Naive thymus-derived CD8-positive, alpha-beta T cell (primary cell): ENCODE measurements around the gene EARS2. TPM values are rescaled to one million over a fixed set of nuclear protein-coding genes. Genes with fewer than 3 reads are reported as not detected.
A peak's percentile ranks its signal among the peaks of the same experiment; 100 is the strongest.
"Not testable (repeated sequence)": the region's sequence is repeated elsewhere in the genome, so short reads cannot be mapped to it uniquely, and the experiment has no call there.

Experiments used
- ATAC-seq, 2 donors: fragments of 150-1000 bp; cut with Tn5 transposase in 1 of 2; sonication (Bioruptor Pico), chemical (Tn5 transposase) in 1 of 2; 1 replicate in 1 of 2; 2 replicates in 1 of 2; pipeline ENCODE4 v1.10.0; 2021; ENCODE audit warnings: mild to moderate bottlenecking in 2 of 2, moderate library complexity in 2 of 2
- POLR2A ChIA-PET: fragments of 350-600 bp; sonication (Branson Sonifier 250); formaldehyde crosslinking; loops from one replicate; lab custom pipeline; 2021; ENCODE audit warnings: antibody characterized with exemption; lab: Charles Lee
- DNase-seq, 10 donors: peaks; one replicate each; pipeline versions ENCODE4 v3.0.0 to v3.0.0-alpha.2; 2020 to 2022
- H3K27ac Mint-ChIP-seq, 10 donors: one replicate each; pipeline ENCODE4 v1.8.0; 2020 to 2022; ENCODE audit warnings: mild to moderate bottlenecking in 10 of 10, mixed read lengths in 10 of 10, moderate library complexity in 4 of 10, inconsistent platforms in 1 of 10
- H3K27me3 Mint-ChIP-seq, 5 donors: one replicate each; pipeline ENCODE4 v1.8.0; 2021 to 2022; ENCODE audit warnings: mixed read lengths in 5 of 5
- H3K36me3 Mint-ChIP-seq, 3 donors: one replicate each; pipeline ENCODE4 v1.8.0; 2020 to 2022; ENCODE audit warnings: mixed read lengths in 3 of 3, mild to moderate bottlenecking in 2 of 3, inconsistent platforms in 1 of 3
- H3K4me1 Mint-ChIP-seq, 4 donors: one replicate each; pipeline ENCODE4 v1.8.0; 2021 to 2022; ENCODE audit warnings: mixed read lengths in 4 of 4
- H3K4me3 Mint-ChIP-seq, 10 donors: one replicate each; pipeline ENCODE4 v1.8.0; 2020 to 2022; ENCODE audit warnings: mild to moderate bottlenecking in 10 of 10, mixed read lengths in 10 of 10, moderate library complexity in 6 of 10, inconsistent platforms in 1 of 10
- H3K9me3 Mint-ChIP-seq, 9 donors: one replicate each; pipeline ENCODE4 v1.8.0; 2020 to 2022; ENCODE audit warnings: mixed read lengths in 9 of 9, mild to moderate bottlenecking in 3 of 9, inconsistent platforms in 1 of 9, moderate library complexity in 1 of 9
- polyA plus RNA-seq, 3 donors: library from polyadenylated mRNA; unstranded; fragments of 300-500 nt; fragmentation: Illumina TruSeq; gene quantifications; one replicate each; pipeline ENCODE4 v1.2.3, GENCODE V29; 2021
- total RNA-seq, 8 experiments: library from RNA in 2 of 8; stranded (reverse) in 2 of 8; gene quantifications; one replicate each; pipeline ENCODE4 v1.2.3 and lab custom pipeline; 2021 to 2026

The EARS2 gene
- total and polyA plus RNA-seq, 5 experiments from 2014 or later, result 14.1 to 19.9 (median 18.1) TPM

DNA sequence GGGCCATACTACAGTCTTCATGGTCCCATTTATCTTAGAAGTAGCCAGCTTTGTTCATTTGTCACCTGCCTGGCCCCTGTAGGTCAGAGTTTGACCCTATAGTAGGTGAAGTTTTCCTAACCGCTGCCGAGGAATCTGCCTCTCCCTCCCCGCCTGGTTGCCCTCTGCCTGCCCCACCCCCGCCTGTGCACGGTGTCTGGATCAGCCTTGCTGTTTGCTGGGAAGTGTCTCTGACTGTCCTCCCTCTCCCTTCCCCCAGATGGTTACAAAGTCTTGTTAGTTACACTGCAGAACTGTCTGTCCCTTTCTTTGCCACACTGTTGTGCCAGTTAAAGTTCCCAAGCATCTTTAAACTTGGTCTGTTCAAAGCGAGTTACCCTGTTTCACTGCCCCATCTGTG lies 6.0 kb upstream of the EARS2 start:
- Mint-ChIP-seq H3K9me3 (no peaks in the 10 kb centered on the region), H3K36me3 (peaks cover 0 to 85% (median 19%) of the 10 kb centered on the region in 3 donors), H3K4me3 (peak overlapping the region in 1 of 10 donors; percentile 10), H3K27ac (peak overlapping the region in 1 of 10 donors; percentile 84), H3K27me3 (no peaks in the 10 kb centered on the region), H3K4me1 (peaks cover 14 to 28% (median 24%) of the 10 kb centered on the region in 4 donors)
- POLR2A ChIA-PET, result no interaction called here
- DNase-seq (no peak), ATAC-seq (no peak)

DNA sequence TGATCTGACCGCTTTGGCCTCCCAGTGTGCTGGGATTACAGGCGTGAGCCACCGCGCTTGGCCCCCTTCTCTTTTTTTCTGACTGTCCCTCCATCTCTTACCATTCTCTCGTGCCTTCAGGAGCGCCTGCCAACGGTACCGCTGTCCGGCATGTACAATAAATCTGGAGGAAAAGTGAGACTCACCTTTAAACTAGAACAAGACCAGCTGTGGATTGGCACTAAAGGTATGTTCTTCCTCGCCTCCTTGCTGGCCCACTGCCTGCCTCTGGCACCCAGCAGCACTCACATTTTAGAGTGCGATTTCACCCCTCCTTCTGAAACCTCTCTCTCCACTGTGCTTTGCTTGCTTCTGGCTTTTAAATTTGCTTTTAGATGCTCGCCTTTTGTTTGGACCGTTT lies 5.4 kb upstream of the EARS2 start:
- POLR2A ChIA-PET, result no interaction called here
- Mint-ChIP-seq H3K27me3 (no peaks in the 10 kb centered on the region), H3K9me3 (no peaks in the 10 kb centered on the region), H3K36me3 (peaks cover 0 to 78% (median 19%) of the 10 kb centered on the region in 3 donors), H3K27ac (no peak overlapping the region), H3K4me1 (peaks cover 14 to 30% (median 24%) of the 10 kb centered on the region in 4 donors), H3K4me3 (peak overlapping the region in 1 of 10 donors; percentile 14)
- DNase-seq (no peak), ATAC-seq (no peak)

DNA sequence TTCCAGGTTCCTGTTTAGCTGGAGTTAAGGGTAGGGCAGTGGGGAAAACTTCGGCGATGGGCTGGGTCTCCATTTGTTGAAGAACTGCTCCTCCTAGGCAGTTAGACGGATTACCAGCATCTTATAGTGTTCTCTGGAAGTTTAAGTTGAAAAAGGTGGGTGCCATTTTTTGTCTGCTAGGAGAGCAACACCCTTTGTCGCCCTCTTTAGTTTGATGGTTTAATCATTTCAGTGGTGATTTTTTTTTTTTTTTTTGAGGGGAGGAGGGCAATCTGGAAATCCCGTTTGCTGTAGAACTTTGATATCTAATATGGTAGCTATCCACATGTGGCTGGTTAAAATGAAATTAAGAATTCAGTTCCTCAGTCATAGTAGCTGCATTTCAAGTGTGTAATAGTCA lies 4.4 kb upstream of the EARS2 start:
- DNase-seq, result no peak
- no peaks in the 10 kb centered on the region for H3K27me3 Mint-ChIP-seq
- no peak for ATAC-seq
- H3K27ac Mint-ChIP-seq, result no peak overlapping the region
- peaks cover 18 to 37% (median 31%) of the 10 kb centered on the region in 4 donors for H3K4me1 Mint-ChIP-seq
- no peaks in the 10 kb centered on the region for H3K9me3 Mint-ChIP-seq
- POLR2A ChIA-PET, result no interaction called here
- peaks cover 0 to 69% (median 19%) of the 10 kb centered on the region in 3 donors for H3K36me3 Mint-ChIP-seq
- H3K4me3 Mint-ChIP-seq, result no peak overlapping the region

DNA sequence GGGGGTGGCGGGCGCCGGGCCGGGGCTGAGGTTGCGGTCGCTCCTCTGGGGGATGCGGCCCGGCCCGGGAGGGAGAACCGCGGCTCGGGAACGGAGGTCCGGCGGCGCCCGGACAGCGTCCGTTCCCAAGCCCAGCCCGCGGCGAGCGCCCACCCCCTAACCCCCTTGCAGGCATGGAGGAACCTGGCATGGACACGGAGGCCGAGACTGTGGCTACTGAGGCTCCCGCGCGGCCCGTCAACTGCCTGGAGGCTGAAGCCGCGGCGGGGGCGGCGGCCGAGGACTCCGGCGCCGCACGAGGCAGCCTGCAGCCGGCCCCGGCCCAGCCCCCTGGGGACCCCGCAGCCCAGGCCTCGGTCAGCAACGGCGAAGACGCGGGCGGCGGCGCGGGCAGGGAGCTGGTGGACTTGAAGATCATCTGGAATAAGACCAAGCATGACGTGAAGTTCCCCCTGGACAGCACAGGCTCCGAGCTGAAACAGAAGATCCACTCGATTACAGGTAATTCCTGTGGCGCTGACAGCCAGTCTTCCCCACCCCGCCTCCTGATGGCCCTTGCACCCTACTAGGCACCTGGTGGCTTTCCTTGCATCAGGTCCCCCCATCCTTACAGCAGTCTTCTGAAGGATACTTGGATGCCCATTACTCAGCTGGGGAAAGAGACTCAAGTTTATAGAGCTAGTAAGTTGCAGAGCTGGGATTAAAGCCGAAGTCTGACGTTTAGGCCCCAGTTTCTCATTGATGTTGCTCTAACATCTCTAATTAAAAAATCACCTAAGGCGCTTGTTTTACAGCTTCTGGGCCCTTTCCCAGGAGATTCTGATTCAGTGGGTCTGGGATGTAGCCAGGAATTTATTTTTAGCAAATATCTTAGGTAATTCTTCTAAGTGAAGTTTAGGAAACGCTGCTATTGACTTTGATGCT lies 891 bp upstream of the EARS2 start:
- peak in 2 of 10 donors; percentile 2 to 3 for DNase-seq
- Mint-ChIP-seq H3K4me3 (peak overlapping the region; percentile 88 to 96 (median 93)), H3K9me3 (no peaks in the 10 kb centered on the region), H3K27me3 (no peaks in the 10 kb centered on the region), H3K4me1 (peaks cover 14 to 48% (median 36%) of the 10 kb centered on the region in 4 donors), H3K36me3 (peaks cover 0 to 44% (median 5%) of the 10 kb centered on the region in 3 donors), H3K27ac (peak overlapping the region; percentile 37 to 97 (median 96))
- POLR2A ChIA-PET, result interaction anchor here (0.6 to 1.3 kb wide), 7 partner anchors 34 to 100 kb away, joined by 3 to 8 read pairs (median 3); partner anchors contain the start of gene GGA2
- peak; percentile 15 to 23 for ATAC-seq

DNA sequence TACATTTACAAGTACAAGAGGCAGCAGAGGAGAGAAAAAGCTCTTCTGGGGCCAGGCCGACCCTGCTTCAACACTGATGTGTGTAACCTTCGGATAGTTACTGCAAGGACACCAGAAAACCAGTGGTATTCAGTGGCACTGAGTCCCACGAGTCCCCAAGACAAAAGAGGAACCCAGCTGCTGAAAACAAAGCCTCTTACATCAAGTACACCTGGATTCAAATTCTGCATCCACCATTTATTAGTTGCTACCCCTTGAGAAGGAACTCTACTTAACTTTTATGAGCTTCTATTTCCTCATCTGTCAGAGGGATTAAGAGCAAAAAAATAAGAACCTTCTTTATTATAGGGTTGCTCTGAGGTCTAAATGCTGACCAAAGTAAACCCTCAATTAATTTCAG lies 2.6 kb downstream of the EARS2 start:
- Mint-ChIP-seq H3K27me3 (no peaks in the 10 kb centered on the region), H3K4me3 (no peak overlapping the region), H3K27ac (peak overlapping the region in 2 of 10 donors; percentile 67 to 69), H3K9me3 (no peaks in the 10 kb centered on the region), H3K36me3 (peaks cover 0 to 43% (median 13%) of the 10 kb centered on the region in 3 donors), H3K4me1 (peaks cover 9 to 33% (median 25%) of the 10 kb centered on the region in 4 donors)
- POLR2A ChIA-PET, result no interaction called here
- DNase-seq (no peak), ATAC-seq (no peak)

DNA sequence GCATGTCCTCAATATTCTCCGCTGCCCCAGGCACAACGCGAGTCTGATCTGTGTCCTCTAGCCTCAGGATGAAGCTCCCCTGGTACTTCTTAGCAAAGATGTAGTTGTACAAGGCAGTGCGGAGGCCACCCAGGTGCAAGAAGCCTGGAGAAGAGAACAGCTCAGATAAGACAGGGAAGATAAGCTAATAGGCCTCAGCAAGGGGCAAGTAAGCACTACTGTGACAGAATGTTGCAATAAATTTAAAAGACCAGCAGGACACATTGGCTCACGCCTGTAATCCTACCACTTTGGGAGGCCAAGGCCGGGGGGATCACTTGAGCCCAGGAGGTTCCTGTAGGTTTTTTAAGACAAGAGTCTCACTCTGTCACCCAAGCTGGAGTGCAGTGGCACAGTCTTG lies 5.0 kb downstream of the EARS2 start:
- no peak for DNase-seq
- Mint-ChIP-seq H3K27me3 (no peaks in the 10 kb centered on the region), H3K27ac (no peak overlapping the region), H3K36me3 (peaks cover 0 to 57% (median 22%) of the 10 kb centered on the region in 3 donors), H3K4me3 (no peak overlapping the region), H3K4me1 (peaks cover 8 to 20% (median 10%) of the 10 kb centered on the region in 4 donors), H3K9me3 (no peaks in the 10 kb centered on the region)
- POLR2A ChIA-PET, result interaction anchor here (1.1 kb wide), 1 partner anchor 137 kb away, joined by 3 read pairs; no protein-coding TSS in a partner anchor
- ATAC-seq, result no peak

DNA sequence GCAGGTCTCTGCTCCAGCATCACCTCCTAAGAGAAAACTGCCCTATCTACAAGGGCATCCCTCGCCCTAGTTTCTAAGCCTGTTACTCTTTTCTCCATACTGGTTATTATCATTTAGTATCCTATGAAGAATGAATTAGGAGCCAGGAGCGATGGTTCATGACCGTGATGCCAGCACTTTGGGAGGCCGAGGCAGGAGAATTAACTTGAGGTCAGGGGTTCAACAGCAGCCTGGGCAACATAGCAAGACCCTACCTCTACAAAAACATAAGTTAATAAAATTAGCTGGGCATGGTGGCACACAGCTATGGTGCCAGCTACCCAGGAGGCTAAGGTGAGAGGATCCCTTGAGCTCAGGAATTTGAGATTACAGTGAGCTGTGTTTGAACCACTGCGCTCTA lies 7.2 kb downstream of the EARS2 start:
- Mint-ChIP-seq H3K36me3 (peaks cover 0 to 71% (median 22%) of the 10 kb centered on the region in 3 donors), H3K9me3 (no peaks in the 10 kb centered on the region)

DNA sequence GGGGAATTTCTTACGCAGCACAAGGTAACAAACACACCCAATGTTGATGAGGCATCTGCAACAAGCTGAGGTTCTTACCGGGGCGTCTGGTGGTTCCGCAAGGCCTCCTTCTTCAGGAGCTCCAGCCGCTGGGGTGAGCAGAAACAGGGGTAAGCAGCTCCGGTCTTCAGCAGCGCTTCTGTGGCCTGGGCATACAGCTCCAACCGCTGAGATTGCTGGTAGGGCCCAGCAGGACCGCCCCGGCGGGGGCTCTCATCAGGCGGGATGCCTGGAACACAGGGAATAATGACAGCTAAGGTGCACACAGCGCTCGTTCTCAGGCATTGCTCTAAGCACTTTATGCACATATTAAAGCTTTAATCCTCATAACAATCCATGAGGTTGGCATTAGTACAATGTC lies 12.7 kb downstream of the EARS2 start:
- no peaks in the 10 kb centered on the region for H3K9me3 Mint-ChIP-seq
- DNase-seq (no peak), ATAC-seq (no peak)
- H3K27me3 Mint-ChIP-seq, result no peaks in the 10 kb centered on the region
- peaks cover 0 to 84% (median 23%) of the 10 kb centered on the region in 3 donors for H3K36me3 Mint-ChIP-seq
- H3K4me3 Mint-ChIP-seq, result no peak overlapping the region
- no peak overlapping the region for H3K27ac Mint-ChIP-seq
- POLR2A ChIA-PET, result no interaction called here
- H3K4me1 Mint-ChIP-seq, result no peaks in the 10 kb centered on the region

More for the DNA sequence above, 7.2 kb downstream of the EARS2 start:
- no peak overlapping the region for H3K4me3 Mint-ChIP-seq
- DNase-seq, result no peak
- H3K27me3 Mint-ChIP-seq, result no peaks in the 10 kb centered on the region
- ATAC-seq, result no peak
- H3K27ac Mint-ChIP-seq, result peak overlapping the region in 1 of 10 donors; percentile 37
- peaks cover 0 to 4% (median under 1%) of the 10 kb centered on the region in 4 donors for H3K4me1 Mint-ChIP-seq
- POLR2A ChIA-PET, result interaction anchor here (0.7 kb wide), 1 partner anchor 1913 kb away, joined by 4 read pairs; no protein-coding TSS in a partner anchor

DNA sequence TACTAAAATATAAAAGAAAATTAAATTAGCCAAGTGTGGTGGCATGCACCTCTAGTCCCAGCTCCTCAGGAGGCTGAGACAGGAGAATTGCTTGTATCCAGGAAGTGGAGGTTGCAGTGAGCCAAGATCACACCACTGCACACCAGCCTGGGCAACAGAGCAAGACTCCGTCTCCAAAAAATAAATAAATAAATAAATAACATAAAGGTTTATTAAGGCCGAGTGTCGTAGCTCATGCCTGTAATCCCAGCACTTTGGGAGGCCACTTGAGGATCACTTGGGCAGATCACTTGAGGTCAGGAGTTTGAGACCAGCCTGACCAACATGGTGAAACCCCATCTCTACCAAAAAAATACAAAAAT lies 16.4 kb downstream of the EARS2 start:
- DNase-seq, H3K9me3 Mint-ChIP-seq, ATAC-seq, H3K4me1 Mint-ChIP-seq, H3K4me3 Mint-ChIP-seq, POLR2A ChIA-PET, H3K27ac Mint-ChIP-seq, H3K27me3 Mint-ChIP-seq: not testable (repeated sequence)
- peaks cover 0 to 78% (median 14%) of the 10 kb centered on the region in 3 donors for H3K36me3 Mint-ChIP-seq

DNA sequence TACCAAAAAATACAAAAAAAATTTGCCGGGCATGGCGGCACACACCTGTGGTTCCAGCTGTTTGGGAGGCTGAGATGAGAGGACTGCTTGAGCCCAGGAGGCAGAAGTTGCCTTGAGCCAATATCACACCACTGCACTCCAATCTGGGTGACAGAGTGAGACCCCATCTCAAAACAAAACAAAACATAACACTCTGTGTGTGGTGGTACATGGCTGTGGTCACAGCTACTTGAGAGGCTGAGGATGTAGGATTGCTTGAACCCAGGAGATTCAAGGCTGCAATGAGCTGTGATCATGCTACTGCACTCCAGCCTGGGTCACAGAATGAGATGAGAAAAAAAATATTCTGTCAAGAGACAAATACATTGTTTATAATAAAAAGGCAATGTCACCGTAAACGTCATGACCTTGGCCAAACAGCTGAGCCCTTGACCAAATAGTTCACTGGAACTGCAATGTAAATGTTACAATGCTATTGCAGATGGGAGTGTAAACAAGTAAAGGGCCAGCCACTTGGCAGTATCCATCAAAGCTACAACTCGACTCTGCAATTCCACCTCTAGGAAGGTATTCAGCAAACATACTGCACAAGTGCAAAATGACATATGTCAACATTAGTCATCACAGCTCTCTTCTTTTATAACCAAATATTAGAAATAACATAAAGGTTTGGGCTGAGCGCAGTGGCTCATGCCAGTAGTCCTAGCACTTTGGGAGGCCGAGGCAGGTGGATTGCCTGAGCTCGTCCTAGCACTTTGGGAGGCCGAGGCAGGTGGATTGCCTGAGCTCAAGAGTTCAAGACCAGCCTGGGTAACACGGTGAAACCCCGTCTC lies 16.9 kb downstream of the EARS2 start:
- DNase-seq, result no peak
- no peak for ATAC-seq
- POLR2A ChIA-PET, result no interaction called here
- no peaks in the 10 kb centered on the region for H3K27me3 Mint-ChIP-seq
- peak overlapping the region in 1 of 10 donors; percentile 29 for H3K27ac Mint-ChIP-seq
- no peaks in the 10 kb centered on the region for H3K9me3 Mint-ChIP-seq
- H3K36me3 Mint-ChIP-seq, result peaks cover 0 to 82% (median 14%) of the 10 kb centered on the region in 3 donors
- H3K4me3 Mint-ChIP-seq, result no peak overlapping the region
- H3K4me1 Mint-ChIP-seq, result no peaks in the 10 kb centered on the region

DNA sequence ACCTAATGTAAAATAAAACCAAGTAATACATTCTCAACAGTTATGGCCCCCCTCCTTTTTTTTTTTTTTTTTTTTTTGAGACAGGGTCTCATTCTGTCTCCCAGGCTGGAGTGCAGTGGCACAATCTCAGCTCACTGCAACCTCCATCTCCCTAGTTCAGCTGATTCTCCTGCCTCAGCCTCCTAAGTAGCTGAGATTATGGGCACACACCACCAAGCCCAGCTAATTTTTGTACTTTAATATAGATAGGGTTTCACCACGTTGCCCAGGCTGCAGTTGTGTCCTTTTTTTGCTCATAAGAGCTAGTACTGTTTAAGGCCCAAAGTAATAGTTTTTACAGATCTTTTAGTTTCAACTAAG lies 18.3 kb downstream of the EARS2 start:
- H3K27me3 Mint-ChIP-seq, result no peaks in the 10 kb centered on the region
- DNase-seq (no peak), ATAC-seq (no peak)
- no peak overlapping the region for H3K4me3 Mint-ChIP-seq
- H3K36me3 Mint-ChIP-seq, result peaks cover 0 to 84% (median 18%) of the 10 kb centered on the region in 3 donors
- H3K27ac Mint-ChIP-seq, result no peak overlapping the region
- H3K9me3 Mint-ChIP-seq, result no peaks in the 10 kb centered on the region
- H3K4me1 Mint-ChIP-seq, result no peaks in the 10 kb centered on the region
- POLR2A ChIA-PET, result no interaction called here

DNA sequence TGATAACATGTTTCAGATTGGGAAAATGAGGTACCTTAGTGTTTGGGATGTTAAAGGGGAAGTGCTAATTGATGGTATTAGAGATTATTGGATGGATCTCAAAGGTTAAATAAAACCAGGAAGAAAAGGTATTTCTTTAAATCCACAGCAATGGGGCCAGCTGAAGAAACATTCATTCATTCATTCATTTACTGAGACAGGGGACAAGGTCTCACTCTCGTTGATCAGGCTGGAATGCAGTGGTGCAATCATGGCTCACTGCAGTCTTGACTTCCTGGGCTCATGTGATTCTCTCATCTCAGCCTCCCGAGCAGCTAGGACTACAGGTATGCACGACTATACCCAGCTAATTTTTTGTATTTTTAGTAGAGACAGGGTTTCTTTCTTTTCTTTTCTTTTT lies 19.8 kb downstream of the EARS2 start:
- no peak overlapping the region for H3K4me3 Mint-ChIP-seq
- H3K27ac Mint-ChIP-seq, result no peak overlapping the region
- no peak for ATAC-seq
- no peaks in the 10 kb centered on the region for H3K27me3 Mint-ChIP-seq
- no peak for DNase-seq
- no peaks in the 10 kb centered on the region for H3K4me1 Mint-ChIP-seq
- POLR2A ChIA-PET, result no interaction called here
- peaks cover 0 to 84% (median 15%) of the 10 kb centered on the region in 3 donors for H3K36me3 Mint-ChIP-seq
- H3K9me3 Mint-ChIP-seq, result no peaks in the 10 kb centered on the region
